Measurements from ENCODE around the gene MBOAT7. TPM values are rescaled to one million over a fixed set of nuclear protein-coding genes. Genes with fewer than 3 reads are reported as not detected.

The MBOAT7 gene
- total and polyA plus RNA-seq, 2 of the 4 experiments (the other 2 are of a cell fraction): 11.3 to 121 TPM

DNA sequence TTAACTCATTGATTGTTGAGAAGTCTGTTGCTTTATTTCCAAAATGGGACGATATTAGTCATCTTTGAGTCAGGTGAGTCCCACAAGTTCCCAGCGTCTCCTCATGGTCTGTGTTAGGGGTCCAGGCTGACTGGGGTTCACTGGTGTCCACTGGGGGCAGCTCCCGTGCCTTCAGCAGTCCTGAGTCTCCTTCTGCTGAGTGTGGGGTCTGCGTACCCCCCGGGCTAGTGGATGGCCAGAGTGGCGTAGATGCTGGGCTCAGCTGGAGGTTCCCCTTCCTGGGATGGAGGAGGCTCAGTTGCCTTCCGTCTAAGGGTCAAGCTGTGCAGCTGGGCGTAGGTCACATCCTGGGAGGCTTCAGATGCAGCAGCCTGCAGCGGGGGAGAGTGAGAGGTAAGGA lies 27.5 kb upstream of the MBOAT7 start:
- Histone ChIP-seq H3K27me3 (ENCODE audit: control insufficient read depth, insufficient read depth, low read length) (no peaks in the 10 kb centered on the region; the same call in 1 of the 2 replicates), H3K4me1 (ENCODE audit: control insufficient read depth, insufficient read depth, low read length) (no peaks in the 10 kb centered on the region), H3K56ac (ENCODE audit: extremely low read depth, insufficient read depth, low read length) (no peak overlapping the region), H3K4me2 (ENCODE audit: low read depth, low read length) (no peak overlapping the region), H3K18ac (ENCODE audit: low read depth, low read length) (no peak overlapping the region), H2BK5ac (ENCODE audit: low read depth, low read length, poor library complexity, severe bottlenecking) (no peak overlapping the region), H3K4me3 (ENCODE audit: insufficient read depth, low read depth, low read length) (no peak overlapping the region), H3K9me1 (ENCODE audit: insufficient read depth, low read length) (no peaks in the 10 kb centered on the region), H2BK20ac (ENCODE audit: low read depth, low read length) (no peak overlapping the region), H3K36me3 (ENCODE audit: control insufficient read depth, insufficient read depth, low read length) (no peaks in the 10 kb centered on the region), H2BK15ac (ENCODE audit: low read depth, low read length) (no peak overlapping the region), H3K23ac (ENCODE audit: low read depth, low read length) (no peak overlapping the region), H3K27ac (ENCODE audit: insufficient read depth, low read length) (no peak overlapping the region), H4K91ac (ENCODE audit: insufficient read depth, low read depth, low read length) (no peak overlapping the region), H2AFZ (replicated peaks; ENCODE audit: low read length, poor library complexity) (no peak overlapping the region), H3K79me1 (ENCODE audit: low read depth in 1 of 2, low read length in 2 of 2) (no peaks in the 10 kb centered on the region), H4K5ac (ENCODE audit: low read depth, low read length) (no peak overlapping the region), H3K4ac (ENCODE audit: low read depth, low read length) (no peak overlapping the region), H3K9ac (ENCODE audit: low read depth, low read length) (no peak overlapping the region), H4K20me1 (ENCODE audit: insufficient read depth, low read length) (no peaks in the 10 kb centered on the region), H4K8ac (ENCODE audit: low read depth in 2 of 2, low read length in 2 of 2) (no peak overlapping the region), H3K9me3 (ENCODE audit: control insufficient read depth, insufficient read depth, low read length) (no peaks in the 10 kb centered on the region), H3K14ac (replicated peaks; ENCODE audit: low read depth, low read length) (no peak overlapping the region), H2AK9ac (replicated peaks; ENCODE audit: low read depth, low read length, poor library complexity) (no peak overlapping the region), H2BK120ac (ENCODE audit: low read depth, low read length) (no peak overlapping the region), H2AK5ac (ENCODE audit: low read depth, low read length) (no peak overlapping the region)
- intact Hi-C loops (cut with micrococcal nuclease) (no loop called here), dilution Hi-C loops (cut with HindIII; ENCODE audit: low sequenced_read_pairs, unreplicated experiment) (no loop called here), in situ Hi-C loops (cut with MboI; ENCODE audit: low sequenced_read_pairs) (no loop called here)
- ChIA-PET POLR2A (ENCODE audit: unreplicated experiment) (no interaction called here), CTCF (no interaction called here)
- 80% methylated on average over 1 of the region's 9 CpGs; no CpG with 5 or more reads in 1 of the 2 experiments for WGBS, 2 experiments (ENCODE audit: extremely low coverage in 2 of 2, insufficient read length in 1 of 2)
- ATAC-seq (ENCODE audit: low read depth) (no peak), DNase-seq (no peak)
- TF ChIP-seq CTCF (conservative IDR thresholded peaks at IDR 0.05; ENCODE audit: low read depth, low read length) (no peak), RCOR1 (IDR thresholded peaks at IDR 0.05; ENCODE audit: insufficient replicate concordance, low read length) (no peak), NFE2L2 (IDR thresholded peaks at IDR 0.05; ENCODE audit: low read depth, low read length) (no peak), ELK1 (IDR thresholded peaks at IDR 0.05; ENCODE audit: borderline replicate concordance, low read depth, low read length) (no peak), POLR2A (IDR thresholded peaks at IDR 0.05; ENCODE audit: low read depth, low read length) (no peak), FOS (IDR thresholded peaks at IDR 0.05; ENCODE audit: low read depth, low read length) (no peak), CEBPB (IDR thresholded peaks at IDR 0.05; ENCODE audit: low read depth, low read length) (no peak), CHD1 (IDR thresholded peaks at IDR 0.05; ENCODE audit: low read depth, low read length) (no peak), RFX5 (IDR thresholded peaks at IDR 0.05; ENCODE audit: low read depth, low read length) (no peak), RAD21 (IDR thresholded peaks at IDR 0.05; ENCODE audit: low read length) (no peak), SMC3 (IDR thresholded peaks at IDR 0.05; ENCODE audit: low read depth, low read length) (no peak), BHLHE40 (IDR thresholded peaks at IDR 0.05; ENCODE audit: low read depth, low read length) (no peak), MAFK (IDR thresholded peaks at IDR 0.05; ENCODE audit: low read depth, low read length) (no peak), MXI1 (IDR thresholded peaks at IDR 0.05; ENCODE audit: borderline replicate concordance, low read depth, low read length) (no peak), MAZ (IDR thresholded peaks at IDR 0.05; ENCODE audit: borderline replicate concordance, low read depth, low read length) (no peak)
- TF ChIP-seq, protein P1, sequence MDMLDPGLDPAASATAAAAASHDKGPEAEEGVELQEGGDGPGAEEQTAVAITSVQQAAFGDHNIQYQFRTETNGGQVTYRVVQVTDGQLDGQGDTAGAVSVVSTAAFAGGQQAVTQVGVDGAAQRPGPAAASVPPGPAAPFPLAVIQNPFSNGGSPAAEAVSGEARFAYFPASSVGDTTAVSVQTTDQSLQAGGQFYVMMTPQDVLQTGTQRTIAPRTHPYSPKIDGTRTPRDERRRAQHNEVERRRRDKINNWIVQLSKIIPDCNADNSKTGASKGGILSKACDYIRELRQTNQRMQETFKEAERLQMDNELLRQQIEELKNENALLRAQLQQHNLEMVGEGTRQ (IDR thresholded peaks at IDR 0.05; ENCODE audit: low read depth, low read length): no peak
- no TSS peak for BruUV-seq (replicated peaks)

Data from IMR-90 (cell line).